BLaER1 (cell line): ENCODE results near the gene NOL4L.
A peak's percentile ranks its signal among the peaks of the same experiment; 100 is the strongest.

Experiments used
- H3K27ac ChIP-seq: shearing (Covaris generic); formaldehyde crosslinking; 2 replicates; pipeline ENCODE4 v1.8.1; 2022
- H3K27me3 ChIP-seq: shearing (Covaris generic); formaldehyde crosslinking; 2 replicates; pipeline ENCODE4 v1.8.1; 2022
- H3K36me3 ChIP-seq: shearing (Covaris generic); formaldehyde crosslinking; 2 replicates; pipeline ENCODE4 v1.8.1; 2022
- H3K4me1 ChIP-seq: shearing (Covaris generic); formaldehyde crosslinking; 2 replicates; pipeline ENCODE4 v1.8.1; 2022
- H3K4me2 ChIP-seq: shearing (Covaris generic); formaldehyde crosslinking; 2 replicates; pipeline ENCODE4 v1.8.1; 2022
- H3K4me3 ChIP-seq: shearing (Covaris generic); formaldehyde crosslinking; 2 replicates; pipeline ENCODE4 v1.8.1; 2022
- H3K9ac ChIP-seq: shearing (Covaris generic); formaldehyde crosslinking; 2 replicates; pipeline ENCODE4 v1.8.1; 2022
- H3K9me3 ChIP-seq: shearing (Covaris generic); formaldehyde crosslinking; 2 replicates; pipeline ENCODE4 v1.8.1; 2022
- H4K20me1 ChIP-seq: shearing (Covaris generic); formaldehyde crosslinking; 2 replicates; pipeline ENCODE4 v1.8.1; 2022
- Cebpa-rat ChIP-seq: shearing (Covaris generic); IDR thresholded peaks from 2 replicates; pipeline ENCODE4 v1.8.1; 2022

NOL4L gene

GRCh38 chr20:32450484-32451061, 134.6 kb downstream of the NOL4L start:
- Histone ChIP-seq H3K9ac (no peak overlapping the region), H3K36me3 (peaks cover 94% of the 10 kb centered on the region), H4K20me1 (peaks cover 100% of the 10 kb centered on the region), H3K4me2 (peak overlapping the region; percentile 29; the same call in 1 of the 2 replicates), H3K4me3 (no peak overlapping the region), H3K27me3 (no peaks in the 10 kb centered on the region), H3K9me3 (no peaks in the 10 kb centered on the region), H3K4me1 (peaks cover 100% of the 10 kb centered on the region), H3K27ac (no peak overlapping the region; the same call in 1 of the 2 replicates)
- no peak for TF ChIP-seq Cebpa-rat

- peak overlapping the region; percentile 4; the same call in 1 of the 2 replicates for H3K27ac ChIP-seq
- H3K4me3 ChIP-seq, result no peak overlapping the region
These were observed 135.2 kb downstream of the NOL4L start for GRCh38 chr20:32449890-32450401.

GRCh38 chr20:32449057-32449889, 135.9 kb downstream of the NOL4L start:
- H3K9ac ChIP-seq, result 0 out of 2 replicates have a peak overlapping the region, but pooled peaks have one; percentile 22
- peaks cover 100% of the 10 kb centered on the region for H3K4me1 ChIP-seq
- H3K36me3 ChIP-seq, result peaks cover 91% of the 10 kb centered on the region
- no peak overlapping the region for H3K4me3 ChIP-seq
- no peaks in the 10 kb centered on the region for H3K27me3 ChIP-seq
- H4K20me1 ChIP-seq, result peaks cover 100% of the 10 kb centered on the region
- 0 out of 2 replicates have a peak overlapping the region, but pooled peaks have one; percentile 29 for H3K4me2 ChIP-seq
- TF ChIP-seq Cebpa-rat, result no peak
- no peaks in the 10 kb centered on the region for H3K9me3 ChIP-seq
- peak overlapping the region; percentile 23; the same call in 1 of the 2 replicates for H3K27ac ChIP-seq

More at GRCh38 chr20:32449890-32450401, 135.2 kb downstream of the NOL4L start:
- peak overlapping the region; percentile 29; the same call in 1 of the 2 replicates for H3K4me2 ChIP-seq
- H3K27me3 ChIP-seq, result no peaks in the 10 kb centered on the region
- peaks cover 100% of the 10 kb centered on the region for H4K20me1 ChIP-seq
- peaks cover 100% of the 10 kb centered on the region for H3K4me1 ChIP-seq
- no peak for TF ChIP-seq Cebpa-rat
- peaks cover 91% of the 10 kb centered on the region for H3K36me3 ChIP-seq
- H3K9me3 ChIP-seq, result no peaks in the 10 kb centered on the region
- H3K9ac ChIP-seq, result 0 out of 2 replicates have a peak overlapping the region, but pooled peaks have one; percentile 22

- Histone ChIP-seq H3K27me3 (no peaks in the 10 kb centered on the region), H4K20me1 (peaks cover 100% of the 10 kb centered on the region), H3K27ac (peak overlapping the region; percentile 23; the same call in 1 of the 2 replicates), H3K4me3 (no peak overlapping the region), H3K4me1 (peaks cover 100% of the 10 kb centered on the region), H3K9ac (0 out of 2 replicates have a peak overlapping the region, but pooled peaks have one; percentile 4), H3K36me3 (peaks cover 92% of the 10 kb centered on the region), H3K4me2 (no peak overlapping the region), H3K9me3 (no peaks in the 10 kb centered on the region)
- TF ChIP-seq Cebpa-rat, result no peak
These were observed 136.7 kb downstream of the NOL4L start for GRCh38 chr20:32448306-32449056.

- Histone ChIP-seq H3K4me1 (peaks cover 100% of the 10 kb centered on the region), H3K4me3 (no peak overlapping the region), H3K27ac (no peak overlapping the region), H3K9ac (no peak overlapping the region), H3K9me3 (no peaks in the 10 kb centered on the region), H3K4me2 (peak overlapping the region; percentile 91), H3K36me3 (peaks cover 90% of the 10 kb centered on the region), H3K27me3 (no peaks in the 10 kb centered on the region), H4K20me1 (peaks cover 100% of the 10 kb centered on the region)
- TF ChIP-seq Cebpa-rat, result no peak
These were observed 137.8 kb downstream of the NOL4L start for GRCh38 chr20:32447136-32448027.

- H3K4me3 ChIP-seq, result peak overlapping the region; percentile 10; the same call in 1 of the 2 replicates
- peak overlapping the region; percentile 43; the same call in 1 of the 2 replicates for H3K9ac ChIP-seq
- H3K27ac ChIP-seq, result peak overlapping the region; percentile 64
- H3K4me2 ChIP-seq, result peak overlapping the region; percentile 91
- H3K4me1 ChIP-seq, result peaks cover 97% of the 10 kb centered on the region
- no peaks in the 10 kb centered on the region for H3K27me3 ChIP-seq
- peaks cover 100% of the 10 kb centered on the region for H4K20me1 ChIP-seq
- TF ChIP-seq Cebpa-rat, result no peak
- H3K36me3 ChIP-seq, result peaks cover 88% of the 10 kb centered on the region
- H3K9me3 ChIP-seq, result no peaks in the 10 kb centered on the region
These were observed 138.6 kb downstream of the NOL4L start for GRCh38 chr20:32446301-32447100.

- Histone ChIP-seq H4K20me1 (peaks cover 100% of the 10 kb centered on the region), H3K4me3 (peak overlapping the region; percentile 10; the same call in 1 of the 2 replicates), H3K27me3 (no peaks in the 10 kb centered on the region), H3K4me1 (peaks cover 97% of the 10 kb centered on the region), H3K4me2 (peak overlapping the region; percentile 91), H3K36me3 (peaks cover 88% of the 10 kb centered on the region), H3K9me3 (no peaks in the 10 kb centered on the region), H3K27ac (peak overlapping the region; percentile 64), H3K9ac (0 out of 2 replicates have a peak overlapping the region, but pooled peaks have one; percentile 1)
- no peak for TF ChIP-seq Cebpa-rat
These were observed 139.4 kb downstream of the NOL4L start for GRCh38 chr20:32445539-32446273.
